DND-41 (cell line): ENCODE results near the gene PKHD1.

Experiments used
- ATAC-seq: fragments of 200-7000 bp; cut with Tn5 transposase; 3 replicates; pipeline ENCODE4 v1.9.1; 2021; ENCODE audit warnings: low read depth; ENCODE audit not compliant: insufficient read depth
- DNase-seq: peaks from one replicate; pipeline ENCODE4 v3.0.0-alpha.2; 2020
- H2AFZ ChIP-seq: 2 replicates; pipeline ENCODE4 v1.6.0; 2012; ENCODE audit warnings: low read depth, low read length
- H3K27ac ChIP-seq: 2 replicates; pipeline ENCODE4 v1.5.1; 2012; ENCODE audit warnings: low read length, inconsistent platforms
- H3K27me3 ChIP-seq: fragments of 200-600 bp; sonication (generic); 2 replicates; pipeline ENCODE4 v1.6.0; 2012; ENCODE audit warnings: low read length, mild to moderate bottlenecking, inconsistent platforms; ENCODE audit not compliant: insufficient read depth, poor library complexity
- H3K36me3 ChIP-seq: 2 replicates; pipeline ENCODE4 v1.5.1; 2012; ENCODE audit warnings: low read length, inconsistent platforms; ENCODE audit not compliant: insufficient read depth
- H3K4me1 ChIP-seq: 2 replicates; pipeline ENCODE4 v1.5.1; 2012; ENCODE audit warnings: mild to moderate bottlenecking, low read length; ENCODE audit not compliant: insufficient read depth
- H3K4me2 ChIP-seq: 2 replicates; pipeline ENCODE4 v1.6.0; 2012; ENCODE audit warnings: mild to moderate bottlenecking, moderate library complexity, low read length, inconsistent platforms; ENCODE audit not compliant: insufficient read depth
- H3K4me3 ChIP-seq, 2 experiments: fragments of 200-600 bp in 1 of 2; shearing (Covaris generic) in 1 of 2; 2 replicates each; pipeline ENCODE4 v1.5.1; 2012 to 2016; ENCODE audit warnings: inconsistent platforms in 2 of 2, low read length in 2 of 2, mild to moderate bottlenecking in 2 of 2, low read depth in 1 of 2, moderate library complexity in 1 of 2
- H3K79me2 ChIP-seq: 2 replicates; pipeline ENCODE4 v1.6.0; 2012; ENCODE audit warnings: low read length, inconsistent platforms; ENCODE audit not compliant: insufficient read depth
- H3K9ac ChIP-seq: 2 replicates; pipeline ENCODE4 v1.6.0; 2012; ENCODE audit warnings: low read depth, mild to moderate bottlenecking, inconsistent platforms, low read length, moderate library complexity
- H3K9me3 ChIP-seq: 2 replicates; pipeline ENCODE4 v1.5.1; 2012; ENCODE audit warnings: low read length, moderate library complexity, mild to moderate bottlenecking, inconsistent platforms; ENCODE audit not compliant: insufficient read depth, severe bottlenecking
- H4K20me1 ChIP-seq: 2 replicates; pipeline ENCODE4 v1.6.0; 2012; ENCODE audit warnings: low read length; ENCODE audit not compliant: insufficient read depth
- EZH2 ChIP-seq: IDR thresholded peaks from 3 replicates; pipeline ENCODE4 v1.6.1; 2012; ENCODE audit warnings: borderline replicate concordance, low read depth, mild to moderate bottlenecking, moderate library complexity, low read length, inconsistent platforms; ENCODE audit not compliant: severe bottlenecking
- TF ChIP-seq, protein P1 (sequence below): IDR thresholded peaks from 2 replicates; pipeline ENCODE4 v1.5.1; 2012; ENCODE audit warnings: borderline replicate concordance, low read length, moderate library complexity, mild to moderate bottlenecking; ENCODE audit not compliant: poor library complexity, severe bottlenecking; ENCODE audit errors: extremely low read depth

PKHD1 gene

DNA sequence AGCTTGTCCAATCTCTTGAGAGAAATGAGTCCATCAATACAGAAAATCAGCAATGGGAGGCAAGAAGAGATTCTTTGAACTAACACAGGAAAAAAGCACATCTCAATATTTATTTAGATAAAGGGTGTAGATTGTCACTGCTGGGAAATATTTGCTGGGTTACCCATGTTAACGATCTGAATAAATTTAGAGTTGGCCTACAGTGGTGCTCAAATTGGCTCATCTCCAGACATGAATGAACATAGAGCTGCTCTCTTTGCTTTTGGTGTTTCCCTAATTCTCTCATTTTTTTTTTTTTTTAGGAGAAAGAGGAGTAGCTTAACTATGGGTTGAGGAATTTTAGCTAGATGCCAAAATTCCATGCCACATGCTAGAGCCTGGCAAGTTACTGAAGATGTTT is 471.2 kb downstream of the PKHD1 start:
- DNase-seq (no peak), ATAC-seq (no peak)
- Histone ChIP-seq H3K27ac (no peak overlapping the region), H3K4me1 (peaks cover 3% of the 10 kb centered on the region; the same call in 1 of the 2 replicates), H3K9me3 (no peaks in the 10 kb centered on the region), H3K79me2 (no peaks in the 10 kb centered on the region), H2AFZ (no peak overlapping the region), H3K4me3 (no peak overlapping the region), H3K4me2 (no peak overlapping the region), H4K20me1 (no peaks in the 10 kb centered on the region), H3K36me3 (no peaks in the 10 kb centered on the region), H3K27me3 (no peaks in the 10 kb centered on the region), H3K9ac (no peak overlapping the region)
- TF ChIP-seq, protein P1, sequence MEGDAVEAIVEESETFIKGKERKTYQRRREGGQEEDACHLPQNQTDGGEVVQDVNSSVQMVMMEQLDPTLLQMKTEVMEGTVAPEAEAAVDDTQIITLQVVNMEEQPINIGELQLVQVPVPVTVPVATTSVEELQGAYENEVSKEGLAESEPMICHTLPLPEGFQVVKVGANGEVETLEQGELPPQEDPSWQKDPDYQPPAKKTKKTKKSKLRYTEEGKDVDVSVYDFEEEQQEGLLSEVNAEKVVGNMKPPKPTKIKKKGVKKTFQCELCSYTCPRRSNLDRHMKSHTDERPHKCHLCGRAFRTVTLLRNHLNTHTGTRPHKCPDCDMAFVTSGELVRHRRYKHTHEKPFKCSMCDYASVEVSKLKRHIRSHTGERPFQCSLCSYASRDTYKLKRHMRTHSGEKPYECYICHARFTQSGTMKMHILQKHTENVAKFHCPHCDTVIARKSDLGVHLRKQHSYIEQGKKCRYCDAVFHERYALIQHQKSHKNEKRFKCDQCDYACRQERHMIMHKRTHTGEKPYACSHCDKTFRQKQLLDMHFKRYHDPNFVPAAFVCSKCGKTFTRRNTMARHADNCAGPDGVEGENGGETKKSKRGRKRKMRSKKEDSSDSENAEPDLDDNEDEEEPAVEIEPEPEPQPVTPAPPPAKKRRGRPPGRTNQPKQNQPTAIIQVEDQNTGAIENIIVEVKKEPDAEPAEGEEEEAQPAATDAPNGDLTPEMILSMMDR: no peak
- TF ChIP-seq EZH2: no peak

DNA sequence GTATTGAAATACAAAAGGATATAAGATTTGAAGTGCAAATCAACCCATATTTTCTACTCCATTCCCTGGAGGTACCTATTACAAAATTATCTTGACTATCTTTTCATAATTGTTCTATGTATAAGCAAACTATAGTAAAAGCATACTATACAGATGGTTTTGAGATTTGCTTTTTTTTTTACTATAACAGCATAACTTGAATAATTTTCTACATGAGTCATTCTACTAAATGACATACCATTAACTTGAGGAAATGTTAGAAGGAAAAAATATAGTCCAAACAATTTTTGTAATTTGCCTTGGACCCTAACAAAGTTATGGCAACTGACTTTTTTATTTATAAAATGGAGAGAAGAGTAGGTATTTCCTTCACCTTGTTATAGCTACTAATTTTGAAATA is 472.7 kb downstream of the PKHD1 start:
- TF ChIP-seq EZH2: no peak
- TF ChIP-seq, protein P1: no peak
- no peak overlapping the region for H3K27ac ChIP-seq

DNA sequence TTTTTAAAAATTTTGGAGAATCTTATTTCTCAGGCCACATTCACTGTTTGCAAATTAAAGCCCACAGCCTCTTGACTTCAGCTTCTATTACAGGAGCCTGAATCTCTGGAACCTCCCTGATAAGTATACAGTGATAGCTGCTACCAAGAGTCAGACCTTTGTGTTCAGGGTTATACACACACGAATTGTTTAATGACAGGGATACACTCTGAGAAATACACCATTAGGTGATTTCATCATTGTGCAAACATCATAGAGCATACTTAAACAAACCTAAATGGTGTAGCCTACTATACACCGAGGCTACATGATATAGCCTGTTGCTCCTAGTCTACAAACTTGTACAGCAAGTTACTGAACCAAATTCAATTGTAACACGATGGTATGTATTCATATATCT is 473.9 kb downstream of the PKHD1 start:
- Histone ChIP-seq H3K4me1 (peaks cover 3% of the 10 kb centered on the region; the same call in 1 of the 2 replicates), H3K9ac (no peak overlapping the region), H3K9me3 (no peaks in the 10 kb centered on the region), H4K20me1 (no peaks in the 10 kb centered on the region), H3K4me2 (no peak overlapping the region), H3K27ac (no peak overlapping the region), H3K27me3 (no peaks in the 10 kb centered on the region), H3K4me3 (no peak overlapping the region), H3K79me2 (no peaks in the 10 kb centered on the region), H2AFZ (no peak overlapping the region), H3K36me3 (no peaks in the 10 kb centered on the region)
- DNase-seq: no peak
- no peak for ATAC-seq
- no peak for TF ChIP-seq EZH2
- TF ChIP-seq, protein P1: no peak

More for the DNA sequence above, 472.7 kb downstream of the PKHD1 start:
- H2AFZ ChIP-seq: no peak overlapping the region
- H3K36me3 ChIP-seq: no peaks in the 10 kb centered on the region
- no peak overlapping the region for H3K4me2 ChIP-seq
- peaks cover 3% of the 10 kb centered on the region; the same call in 1 of the 2 replicates for H3K4me1 ChIP-seq
- no peaks in the 10 kb centered on the region for H3K79me2 ChIP-seq
- DNase-seq (no peak), ATAC-seq (no peak)
- H3K27me3 ChIP-seq: no peaks in the 10 kb centered on the region
- no peak overlapping the region for H3K9ac ChIP-seq
- no peaks in the 10 kb centered on the region for H3K9me3 ChIP-seq
- no peak overlapping the region for H3K4me3 ChIP-seq
- no peaks in the 10 kb centered on the region for H4K20me1 ChIP-seq

DNA sequence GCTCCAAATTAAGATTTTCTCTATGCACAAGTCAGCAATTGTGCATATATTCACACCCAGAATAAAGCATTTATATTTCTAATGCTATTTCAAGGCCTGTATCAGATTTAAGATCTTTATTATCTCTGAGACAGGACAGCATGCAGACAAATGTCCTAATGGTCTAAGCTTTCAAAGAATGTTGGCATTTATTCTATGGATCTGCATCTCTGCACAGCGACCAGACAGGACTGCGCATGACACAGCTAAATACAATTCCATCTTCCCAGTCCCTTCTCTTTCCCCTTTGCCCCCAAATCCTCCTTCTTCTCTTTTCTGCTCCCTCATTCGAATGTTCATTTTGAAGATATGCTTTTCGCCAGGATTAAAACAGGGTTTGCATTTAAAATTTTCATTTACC is 478.5 kb downstream of the PKHD1 start:
- no peak overlapping the region for H3K4me3 ChIP-seq
- no peak for TF ChIP-seq EZH2
- no peak for DNase-seq
- no peak overlapping the region for H3K4me2 ChIP-seq
- H3K9ac ChIP-seq: no peak overlapping the region
- no peaks in the 10 kb centered on the region for H4K20me1 ChIP-seq
- no peak for ATAC-seq
- H3K79me2 ChIP-seq: no peaks in the 10 kb centered on the region
- no peaks in the 10 kb centered on the region for H3K27me3 ChIP-seq
- H3K36me3 ChIP-seq: no peaks in the 10 kb centered on the region
- H3K9me3 ChIP-seq: no peaks in the 10 kb centered on the region
- no peaks in the 10 kb centered on the region for H3K4me1 ChIP-seq
- no peak overlapping the region for H3K27ac ChIP-seq
- H2AFZ ChIP-seq: no peak overlapping the region
